GM19468 (cell line): ENCODE results near the gene MPV17.
"Not testable (repeated sequence)": the region's sequence is repeated elsewhere in the genome, so short reads cannot be mapped to it uniquely, and the experiment has no call there.

Experiments used
- ATAC-seq: cut with Tn5 transposase; IDR thresholded peaks from one replicate; pipeline ENCODE4 v1.9.1; 2021; ENCODE audit warnings: mild to moderate bottlenecking, moderate library complexity, moderate number of reproducible peaks; ENCODE audit not compliant: unreplicated experiment; ENCODE audit errors: extremely low read depth

The MPV17 gene

GRCh38 chr2:27303093-27304025 lies 19.5 kb downstream of the MPV17 start:
- ATAC-seq = no peak

GRCh38 chr2:27300606-27301005 lies 22.3 kb downstream of the MPV17 start:
- ATAC-seq = not testable (repeated sequence)

GRCh38 chr2:27298391-27299080 lies 24.4 kb downstream of the MPV17 start:
- no peak for ATAC-seq

- ATAC-seq = no peak
Measured at GRCh38 chr2:27297195-27297594, 25.7 kb downstream of the MPV17 start.

- ATAC-seq = no peak
Measured at GRCh38 chr2:27296481-27296880, 26.4 kb downstream of the MPV17 start.

- no peak for ATAC-seq
Measured at GRCh38 chr2:27294928-27295327, 28.0 kb downstream of the MPV17 start.

- ATAC-seq = no peak
Measured at GRCh38 chr2:27291865-27292264, 31.0 kb downstream of the MPV17 start.

- ATAC-seq = no peak
Measured at GRCh38 chr2:27290549-27290948, 32.3 kb downstream of the MPV17 start.

- no peak for ATAC-seq
Measured at GRCh38 chr2:27288610-27289009, 34.3 kb downstream of the MPV17 start.

GRCh38 chr2:27285481-27285880 lies 37.4 kb downstream of the MPV17 start:
- ATAC-seq = no peak

GRCh38 chr2:27284996-27285395 lies 37.9 kb downstream of the MPV17 start:
- ATAC-seq = no peak

GRCh38 chr2:27282892-27283291 lies 40.0 kb downstream of the MPV17 start:
- ATAC-seq = no peak

GRCh38 chr2:27281855-27282559 lies 40.9 kb downstream of the MPV17 start, which contains the start of gene TRIM54:
TSS of gene TRIM54 (plus strand) at chr2:27282429. CDS start at chr2:27282732, 303 bp downstream.
- no peak for ATAC-seq

GRCh38 chr2:27281442-27281841 lies 41.5 kb downstream of the MPV17 start:
- ATAC-seq = no peak

GRCh38 chr2:27280826-27281225 lies 42.1 kb downstream of the MPV17 start:
- ATAC-seq = no peak

GRCh38 chr2:27278010-27278409 lies 44.9 kb downstream of the MPV17 start:
- no peak for ATAC-seq

GRCh38 chr2:27275211-27276150 lies 47.4 kb downstream of the MPV17 start, which contains the start of gene DNAJC5G:
TSS of gene DNAJC5G (plus strand) at chr2:27275433. CDS start at chr2:27276729, 1,296 bp downstream.
- ATAC-seq = no peak

- ATAC-seq = not testable (repeated sequence)
Measured at GRCh38 chr2:27272537-27273522, 50.1 kb downstream of the MPV17 start.
